Testis (tissue), 3 donors: Measurements from ENCODE around the gene PROKR2. TPM values are rescaled to one million over a fixed set of nuclear protein-coding genes. Genes with fewer than 3 reads are reported as not detected.

Experiments used
- DNase-seq: peaks from one replicate; pipeline ENCODE4 v3.0.0-alpha.2; 2019
- H3K27ac ChIP-seq, 2 donors: fragments of 200-600 bp; sonication (generic); one replicate each; pipeline ENCODE4 v1.5.1; 2019
- H3K27me3 ChIP-seq: fragments of 200-600 bp; sonication (generic); one replicate; pipeline ENCODE4 v1.5.1; 2019
- H3K36me3 ChIP-seq: fragments of 200-600 bp; sonication (generic); one replicate; pipeline ENCODE4 v1.5.1; 2017; ENCODE audit warnings: low read depth; ENCODE audit errors: missing control alignments
- H3K4me1 ChIP-seq: fragments of 200-600 bp; sonication (generic); one replicate; pipeline ENCODE4 v1.5.1; 2019
- H3K4me3 ChIP-seq, 2 donors: fragments of 200-600 bp; sonication (generic); one replicate each; pipeline ENCODE4 v1.5.1; 2017 to 2019
- H3K9me3 ChIP-seq: fragments of 200-600 bp; sonication (generic); one replicate; pipeline ENCODE4 v1.5.1; 2017
- CTCF ChIP-seq, 3 experiments: fragments of 450-650 bp in 2 of 3; fragments of 200-600 bp in 1 of 3; sonication (generic) in 1 of 3; IDR thresholded peaks; one replicate each; pipeline ENCODE4 v1.5.1; 2016 to 2019; ENCODE audit warnings: antibody characterized with exemption in 3 of 3, mild to moderate bottlenecking in 2 of 3, moderate library complexity in 1 of 3
- POLR2A ChIP-seq: fragments of 450-650 bp; IDR thresholded peaks from one replicate; pipeline ENCODE4 v1.6.1; 2017; ENCODE audit warnings: antibody characterized with exemption, mild to moderate bottlenecking, moderate library complexity
- WGBS, 2 donors: methylation state at CpG; one replicate each; pipeline ENCODE4 v1.1.5; 2018; 5-methylcytosine and 5-hydroxymethylcytosine counted together
- intact Hi-C: fragments of 100-400 bp; cut with DNase I; formaldehyde crosslinking; loops from one replicate; pipeline ENCODE4 v1.15.1; 2023; ENCODE audit warnings: low total_unique reads
- polyA plus RNA-seq: library from polyadenylated mRNA; stranded (reverse); fragments of 350-450 nt; fragmentation: Illumina TruSeq; extraction: RNeasy Lipid Tissue Mini Kit (QIAGEN cat#74804); gene quantifications from one replicate; pipeline ENCODE4 v1.2.3, GENCODE V29; 2014; ENCODE audit warnings: low read depth, low replicate concordance; ENCODE audit not compliant: insufficient read depth
- total RNA-seq, 2 donors: library from RNA; depleted of rRNA; stranded (reverse); fragments of >200 nt; gene quantifications; one replicate each; pipeline ENCODE4 v1.2.3, GENCODE V29; 2016

PROKR2 gene
- total and polyA plus RNA-seq, 3 donors from 2014 or later, result 0.31 to 0.71 (median 0.66) TPM

GRCh38 chr20:5361176-5361575 lies 44.4 kb upstream of the PROKR2 start:
- no peak overlapping the region for H3K4me3 ChIP-seq
- no peaks in the 10 kb centered on the region for H3K36me3 ChIP-seq
- H3K27me3 ChIP-seq, result no peaks in the 10 kb centered on the region
- H3K27ac ChIP-seq, result no peak overlapping the region
- intact Hi-C loops, result no loop called here
- H3K4me1 ChIP-seq, result no peaks in the 10 kb centered on the region
- no peaks in the 10 kb centered on the region for H3K9me3 ChIP-seq
- TF ChIP-seq POLR2A (no peak), CTCF (IDR thresholded peaks at IDR 0.05) (no peak)
- no peak for DNase-seq
- WGBS, 2 donors, result 46 to 63% methylated on average over 4 of the region's 4 CpGs

- Histone ChIP-seq H3K27ac (no peak overlapping the region), H3K36me3 (no peaks in the 10 kb centered on the region), H3K4me1 (no peaks in the 10 kb centered on the region), H3K9me3 (no peaks in the 10 kb centered on the region), H3K4me3 (no peak overlapping the region), H3K27me3 (no peaks in the 10 kb centered on the region)
- DNase-seq, result no peak
- no peak for TF ChIP-seq POLR2A
- TF ChIP-seq CTCF (IDR thresholded peaks at IDR 0.05), result no peak
- whole genome bisulfite sequencing, 2 donors, result 86 to 95% methylated on average over 2 of the region's 2 CpGs
- intact Hi-C loops, result no loop called here
Observed at GRCh38 chr20:5357946-5358345, 41.2 kb upstream of the PROKR2 start.

GRCh38 chr20:5356941-5357340 lies 40.2 kb upstream of the PROKR2 start:
- TF ChIP-seq CTCF (IDR thresholded peaks at IDR 0.05) (no peak), POLR2A (no peak)
- Histone ChIP-seq H3K4me1 (no peaks in the 10 kb centered on the region), H3K27me3 (no peaks in the 10 kb centered on the region), H3K36me3 (no peaks in the 10 kb centered on the region), H3K4me3 (no peak overlapping the region), H3K9me3 (no peaks in the 10 kb centered on the region), H3K27ac (no peak overlapping the region)
- WGBS, 2 donors, result 83 to 87% methylated on average over 4 of the region's 4 CpGs
- no peak for DNase-seq
- intact Hi-C loops, result no loop called here

- H3K36me3 ChIP-seq, result no peaks in the 10 kb centered on the region
- WGBS, 2 donors, result 87 to 95% methylated on average over 2 of the region's 2 CpGs
- DNase-seq, result no peak
- H3K27me3 ChIP-seq, result no peaks in the 10 kb centered on the region
- H3K4me1 ChIP-seq, result no peaks in the 10 kb centered on the region
- no peaks in the 10 kb centered on the region for H3K9me3 ChIP-seq
- H3K4me3 ChIP-seq, result no peak overlapping the region
- TF ChIP-seq POLR2A, result no peak
- TF ChIP-seq CTCF (IDR thresholded peaks at IDR 0.05), result no peak
- intact Hi-C loops, result no loop called here
- H3K27ac ChIP-seq, result no peak overlapping the region
Observed at GRCh38 chr20:5354901-5355300, 38.1 kb upstream of the PROKR2 start.

GRCh38 chr20:5353624-5354496 lies 37.1 kb upstream of the PROKR2 start:
- TF ChIP-seq CTCF (IDR thresholded peaks at IDR 0.05) (no peak), POLR2A (no peak)
- intact Hi-C loops, result no loop called here
- Histone ChIP-seq H3K36me3 (no peaks in the 10 kb centered on the region), H3K27me3 (no peaks in the 10 kb centered on the region), H3K4me3 (no peak overlapping the region), H3K27ac (no peak overlapping the region), H3K9me3 (no peaks in the 10 kb centered on the region), H3K4me1 (no peaks in the 10 kb centered on the region)
- no peak for DNase-seq
- 75 to 81% methylated on average over 4 of the region's 4 CpGs for WGBS, 2 donors
